HepG2 (cell line): ENCODE results near the gene MRPL58. TPM values are rescaled to one million over a fixed set of nuclear protein-coding genes. Genes with fewer than 3 reads are reported as not detected.

Experiments
- BCL6 ChIP-seq: IDR thresholded peaks from 2 replicates; pipeline ENCODE4 v1.6.1; 2016; ENCODE audit warnings: missing genetic modification reagents, missing compliant biosample characterization
- HDAC1 ChIP-seq: sonication (generic); formaldehyde crosslinking; IDR thresholded peaks from 2 replicates; pipeline ENCODE4 v1.5.1; 2020; ENCODE audit warnings: mild to moderate bottlenecking, missing genetic modification reagents
- HOXD1 ChIP-seq: sonication (generic); formaldehyde crosslinking; IDR thresholded peaks from 2 replicates; pipeline ENCODE4 v1.5.0; 2020; ENCODE audit warnings: missing genetic modification reagents
- MYNN ChIP-seq: sonication (generic); formaldehyde crosslinking; IDR thresholded peaks from 2 replicates; pipeline ENCODE4 v1.4.0; 2020; ENCODE audit warnings: mild to moderate bottlenecking, low read depth, missing genetic modification reagents
- NPAS2 ChIP-seq: sonication (generic); formaldehyde crosslinking; IDR thresholded peaks from 2 replicates; pipeline ENCODE4 v1.8.0; 2022; ENCODE audit warnings: mild to moderate bottlenecking, missing genetic modification reagents, borderline replicate concordance
- SNAI1 ChIP-seq: sonication (generic); formaldehyde crosslinking; IDR thresholded peaks from 2 replicates; pipeline ENCODE4 v1.5.0; 2020; ENCODE audit warnings: mild to moderate bottlenecking, missing genetic modification reagents, borderline replicate concordance
- ZNF230 ChIP-seq: sonication (generic); formaldehyde crosslinking; IDR thresholded peaks from 2 replicates; pipeline ENCODE4 v1.4.0; 2020; ENCODE audit warnings: mild to moderate bottlenecking, missing genetic modification reagents
- ZNF891 ChIP-seq: sonication (generic); formaldehyde crosslinking; IDR thresholded peaks from 2 replicates; pipeline ENCODE4 v1.5.0; 2020; ENCODE audit warnings: mild to moderate bottlenecking, missing genetic modification reagents
- polyA plus RNA-seq, 8 experiments: library from polyadenylated mRNA; depleted of rRNA in 3 of 8; stranded (reverse) in 7 of 8; unstranded in 1 of 8; fragments of >200 nt; fragmentation: Illumina TruSeq in 4 of 8; extraction: Trizol in 4 of 8; gene quantifications; 2 replicates each; pipeline versions ENCODE4 v1.2.1 to v1.2.3, GENCODE V29; 2011 to 2016; ENCODE audit warnings: low read depth in 4 of 8, missing spikeins in 1 of 8, mixed read lengths in 1 of 8; ENCODE audit not compliant: insufficient read depth in 1 of 8
- total RNA-seq, 5 experiments: library from RNA; depleted of rRNA; stranded (reverse); fragments of >200 nt; fragmentation: Illumina TruSeq; extraction: Trizol; gene quantifications; 2 replicates each; pipeline ENCODE4 v1.2.3, GENCODE V29; 2016; ENCODE audit warnings: low read depth in 1 of 5
- TF ChIP-seq, protein P1 (sequence below): fragments of 450-650 bp; IDR thresholded peaks from 2 replicates; pipeline ENCODE4 v1.6.1; 2016
- TF ChIP-seq, protein P2 (sequence below): sonication (generic); formaldehyde crosslinking; IDR thresholded peaks from 2 replicates; pipeline ENCODE4 v1.5.0; 2020; ENCODE audit warnings: mild to moderate bottlenecking, missing genetic modification reagents, borderline replicate concordance
- TF ChIP-seq, protein P3 (sequence below): sonication (generic); formaldehyde crosslinking; IDR thresholded peaks from 2 replicates; pipeline ENCODE4 v1.9.0; 2021; ENCODE audit warnings: missing genetic modification reagents, mild to moderate bottlenecking, borderline replicate concordance
- TF ChIP-seq, protein P4 (sequence below): sonication (generic); formaldehyde crosslinking; conservative IDR thresholded peaks from 2 replicates; pipeline ENCODE4 v1.5.0; 2020; ENCODE audit warnings: missing genetic modification reagents
- TF ChIP-seq, protein P5 (sequence below): IDR thresholded peaks from 2 replicates; pipeline ENCODE4 v1.6.1; 2016; ENCODE audit warnings: low read depth, control low read depth
- TF ChIP-seq, protein P6 (sequence below): sonication (generic); formaldehyde crosslinking; IDR thresholded peaks from 2 replicates; pipeline ENCODE4 v1.4.0; 2020; ENCODE audit warnings: mild to moderate bottlenecking, missing genetic modification reagents
- TF ChIP-seq, protein P7 (sequence below): sonication (generic); formaldehyde crosslinking; IDR thresholded peaks from 2 replicates; pipeline ENCODE4 v1.5.1; 2020; ENCODE audit warnings: missing genetic modification reagents, mild to moderate bottlenecking, borderline replicate concordance

MRPL58 gene
- total and polyA plus RNA-seq, 2 of the 13 experiments (the other 11 are each of a cell fraction or from before 2014, with no cell fraction given) = 44.9 to 68.9 TPM

DNA sequence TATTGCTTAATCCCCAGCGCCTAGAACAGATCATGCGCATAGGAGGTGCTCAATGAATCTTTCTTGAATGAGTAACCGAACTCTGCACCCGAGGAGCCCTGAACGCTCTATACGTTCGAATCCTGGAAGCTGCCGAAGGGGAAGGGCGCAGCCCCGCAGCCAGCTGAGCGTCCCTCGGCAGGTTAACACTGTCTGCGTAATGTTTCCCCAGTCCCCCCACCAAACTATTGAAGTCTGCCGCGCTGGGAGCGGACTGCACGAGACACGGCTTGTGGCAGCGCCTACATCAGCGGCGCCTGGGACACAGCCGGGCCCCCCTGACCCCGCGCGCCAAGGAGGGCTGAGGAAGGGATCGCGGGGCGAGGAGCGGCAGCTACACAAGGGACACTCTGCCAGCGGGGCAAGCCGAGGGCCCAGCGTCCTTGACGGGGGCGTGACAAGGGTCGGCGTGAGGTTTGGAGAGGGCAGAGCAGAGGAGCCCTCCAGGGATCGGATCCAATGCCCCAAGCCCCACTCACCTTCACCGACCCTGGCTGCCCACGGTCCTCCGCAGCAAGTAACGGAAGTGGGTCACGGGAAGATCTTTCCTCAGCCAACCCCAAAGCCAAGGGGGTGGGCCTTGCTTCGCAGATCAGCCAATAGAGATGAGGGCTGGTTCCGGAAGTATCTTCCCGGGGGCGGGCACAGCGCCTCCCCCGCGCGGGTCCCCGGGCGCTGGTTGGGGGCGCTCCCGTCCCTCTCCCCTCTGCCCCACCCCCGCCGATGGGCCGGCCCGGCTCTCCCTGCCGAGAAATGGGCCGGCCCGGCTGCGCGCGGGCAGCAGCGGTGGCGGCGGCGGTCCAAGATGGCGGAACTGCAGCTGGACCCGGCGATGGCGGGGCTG is 34.2 kb downstream of the MRPL58 start, which contains the start of the genes ATP5PD and KCTD2 (continued):
- TF ChIP-seq, protein P1, sequence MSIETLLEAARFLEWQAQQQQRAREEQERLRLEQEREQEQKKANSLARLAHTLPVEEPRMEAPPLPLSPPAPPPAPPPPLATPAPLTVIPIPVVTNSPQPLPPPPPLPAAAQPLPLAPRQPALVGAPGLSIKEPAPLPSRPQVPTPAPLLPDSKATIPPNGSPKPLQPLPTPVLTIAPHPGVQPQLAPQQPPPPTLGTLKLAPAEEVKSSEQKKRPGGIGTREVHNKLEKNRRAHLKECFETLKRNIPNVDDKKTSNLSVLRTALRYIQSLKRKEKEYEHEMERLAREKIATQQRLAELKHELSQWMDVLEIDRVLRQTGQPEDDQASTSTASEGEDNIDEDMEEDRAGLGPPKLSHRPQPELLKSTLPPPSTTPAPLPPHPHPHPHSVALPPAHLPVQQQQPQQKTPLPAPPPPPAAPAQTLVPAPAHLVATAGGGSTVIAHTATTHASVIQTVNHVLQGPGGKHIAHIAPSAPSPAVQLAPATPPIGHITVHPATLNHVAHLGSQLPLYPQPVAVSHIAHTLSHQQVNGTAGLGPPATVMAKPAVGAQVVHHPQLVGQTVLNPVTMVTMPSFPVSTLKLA = no peak
- TF ChIP-seq, protein P2, sequence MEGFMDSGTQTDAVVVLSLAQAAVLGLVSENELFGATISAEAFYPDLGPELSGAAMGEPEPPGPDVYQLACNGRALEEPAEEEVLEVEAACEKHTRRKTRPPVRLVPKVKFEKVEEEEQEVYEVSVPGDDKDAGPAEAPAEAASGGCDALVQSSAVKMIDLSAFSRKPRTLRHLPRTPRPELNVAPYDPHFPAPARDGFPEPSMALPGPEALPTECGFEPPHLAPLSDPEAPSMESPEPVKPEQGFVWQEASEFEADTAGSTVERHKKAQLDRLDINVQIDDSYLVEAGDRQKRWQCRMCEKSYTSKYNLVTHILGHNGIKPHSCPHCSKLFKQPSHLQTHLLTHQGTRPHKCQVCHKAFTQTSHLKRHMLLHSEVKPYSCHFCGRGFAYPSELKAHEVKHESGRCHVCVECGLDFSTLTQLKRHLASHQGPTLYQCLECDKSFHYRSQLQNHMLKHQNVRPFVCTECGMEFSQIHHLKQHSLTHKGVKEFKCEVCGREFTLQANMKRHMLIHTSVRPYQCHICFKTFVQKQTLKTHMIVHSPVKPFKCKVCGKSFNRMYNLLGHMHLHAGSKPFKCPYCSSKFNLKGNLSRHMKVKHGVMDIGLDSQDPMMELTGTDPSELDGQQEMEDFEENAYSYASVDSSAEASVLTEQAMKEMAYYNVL (CRISPR knock-in tag) = peak; percentile 58
- TF ChIP-seq, protein P3, sequence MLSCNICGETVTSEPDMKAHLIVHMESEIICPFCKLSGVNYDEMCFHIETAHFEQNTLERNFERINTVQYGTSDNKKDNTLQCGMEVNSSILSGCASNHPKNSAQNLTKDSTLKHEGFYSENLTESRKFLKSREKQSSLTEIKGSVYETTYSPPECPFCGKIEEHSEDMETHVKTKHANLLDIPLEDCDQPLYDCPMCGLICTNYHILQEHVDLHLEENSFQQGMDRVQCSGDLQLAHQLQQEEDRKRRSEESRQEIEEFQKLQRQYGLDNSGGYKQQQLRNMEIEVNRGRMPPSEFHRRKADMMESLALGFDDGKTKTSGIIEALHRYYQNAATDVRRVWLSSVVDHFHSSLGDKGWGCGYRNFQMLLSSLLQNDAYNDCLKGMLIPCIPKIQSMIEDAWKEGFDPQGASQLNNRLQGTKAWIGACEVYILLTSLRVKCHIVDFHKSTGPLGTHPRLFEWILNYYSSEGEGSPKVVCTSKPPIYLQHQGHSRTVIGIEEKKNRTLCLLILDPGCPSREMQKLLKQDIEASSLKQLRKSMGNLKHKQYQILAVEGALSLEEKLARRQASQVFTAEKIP (CRISPR knock-in tag) = no peak
- TF ChIP-seq NPAS2 (CRISPR knock-in tag) = no peak
- TF ChIP-seq BCL6 (CRISPR knock-in tag) = peak; percentile 56; the same call in 1 of the 2 replicates
- TF ChIP-seq, protein P4, sequence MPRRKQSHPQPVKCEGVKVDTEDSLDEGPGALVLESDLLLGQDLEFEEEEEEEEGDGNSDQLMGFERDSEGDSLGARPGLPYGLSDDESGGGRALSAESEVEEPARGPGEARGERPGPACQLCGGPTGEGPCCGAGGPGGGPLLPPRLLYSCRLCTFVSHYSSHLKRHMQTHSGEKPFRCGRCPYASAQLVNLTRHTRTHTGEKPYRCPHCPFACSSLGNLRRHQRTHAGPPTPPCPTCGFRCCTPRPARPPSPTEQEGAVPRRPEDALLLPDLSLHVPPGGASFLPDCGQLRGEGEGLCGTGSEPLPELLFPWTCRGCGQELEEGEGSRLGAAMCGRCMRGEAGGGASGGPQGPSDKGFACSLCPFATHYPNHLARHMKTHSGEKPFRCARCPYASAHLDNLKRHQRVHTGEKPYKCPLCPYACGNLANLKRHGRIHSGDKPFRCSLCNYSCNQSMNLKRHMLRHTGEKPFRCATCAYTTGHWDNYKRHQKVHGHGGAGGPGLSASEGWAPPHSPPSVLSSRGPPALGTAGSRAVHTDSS (CRISPR knock-in tag) = no peak
- TF ChIP-seq, protein P5, sequence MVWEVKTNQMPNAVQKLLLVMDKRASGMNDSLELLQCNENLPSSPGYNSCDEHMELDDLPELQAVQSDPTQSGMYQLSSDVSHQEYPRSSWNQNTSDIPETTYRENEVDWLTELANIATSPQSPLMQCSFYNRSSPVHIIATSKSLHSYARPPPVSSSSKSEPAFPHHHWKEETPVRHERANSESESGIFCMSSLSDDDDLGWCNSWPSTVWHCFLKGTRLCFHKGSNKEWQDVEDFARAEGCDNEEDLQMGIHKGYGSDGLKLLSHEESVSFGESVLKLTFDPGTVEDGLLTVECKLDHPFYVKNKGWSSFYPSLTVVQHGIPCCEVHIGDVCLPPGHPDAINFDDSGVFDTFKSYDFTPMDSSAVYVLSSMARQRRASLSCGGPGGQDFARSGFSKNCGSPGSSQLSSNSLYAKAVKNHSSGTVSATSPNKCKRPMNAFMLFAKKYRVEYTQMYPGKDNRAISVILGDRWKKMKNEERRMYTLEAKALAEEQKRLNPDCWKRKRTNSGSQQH (CRISPR knock-in tag) = no peak; the same call in 1 of the 2 replicates
- TF ChIP-seq, protein P6, sequence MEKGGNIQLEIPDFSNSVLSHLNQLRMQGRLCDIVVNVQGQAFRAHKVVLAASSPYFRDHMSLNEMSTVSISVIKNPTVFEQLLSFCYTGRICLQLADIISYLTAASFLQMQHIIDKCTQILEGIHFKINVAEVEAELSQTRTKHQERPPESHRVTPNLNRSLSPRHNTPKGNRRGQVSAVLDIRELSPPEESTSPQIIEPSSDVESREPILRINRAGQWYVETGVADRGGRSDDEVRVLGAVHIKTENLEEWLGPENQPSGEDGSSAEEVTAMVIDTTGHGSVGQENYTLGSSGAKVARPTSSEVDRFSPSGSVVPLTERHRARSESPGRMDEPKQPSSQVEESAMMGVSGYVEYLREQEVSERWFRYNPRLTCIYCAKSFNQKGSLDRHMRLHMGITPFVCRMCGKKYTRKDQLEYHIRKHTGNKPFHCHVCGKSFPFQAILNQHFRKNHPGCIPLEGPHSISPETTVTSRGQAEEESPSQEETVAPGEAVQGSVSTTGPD (CRISPR knock-in tag) = no peak
- TF ChIP-seq, protein P7, sequence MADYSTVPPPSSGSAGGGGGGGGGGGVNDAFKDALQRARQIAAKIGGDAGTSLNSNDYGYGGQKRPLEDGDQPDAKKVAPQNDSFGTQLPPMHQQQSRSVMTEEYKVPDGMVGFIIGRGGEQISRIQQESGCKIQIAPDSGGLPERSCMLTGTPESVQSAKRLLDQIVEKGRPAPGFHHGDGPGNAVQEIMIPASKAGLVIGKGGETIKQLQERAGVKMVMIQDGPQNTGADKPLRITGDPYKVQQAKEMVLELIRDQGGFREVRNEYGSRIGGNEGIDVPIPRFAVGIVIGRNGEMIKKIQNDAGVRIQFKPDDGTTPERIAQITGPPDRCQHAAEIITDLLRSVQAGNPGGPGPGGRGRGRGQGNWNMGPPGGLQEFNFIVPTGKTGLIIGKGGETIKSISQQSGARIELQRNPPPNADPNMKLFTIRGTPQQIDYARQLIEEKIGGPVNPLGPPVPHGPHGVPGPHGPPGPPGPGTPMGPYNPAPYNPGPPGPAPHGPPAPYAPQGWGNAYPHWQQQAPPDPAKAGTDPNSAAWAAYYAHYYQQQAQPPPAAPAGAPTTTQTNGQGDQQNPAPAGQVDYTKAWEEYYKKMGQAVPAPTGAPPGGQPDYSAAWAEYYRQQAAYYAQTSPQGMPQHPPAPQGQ = no peak
- peak; percentile 96; the same call in 1 of the 2 replicates for TF ChIP-seq SNAI1 (CRISPR knock-in tag)
- TF ChIP-seq ZNF891 (CRISPR knock-in tag) = peak; percentile 92
- no peak for TF ChIP-seq HOXD1 (CRISPR knock-in tag)
- TF ChIP-seq ZNF230 (CRISPR knock-in tag) = peak; percentile 86; the same call in 1 of the 2 replicates
- peak; percentile 91 for TF ChIP-seq HDAC1
- TF ChIP-seq MYNN (CRISPR knock-in tag) = 0 out of 2 replicates have a peak, but pooled peaks have one; percentile 90
